DMS 273 (cell line): ENCODE measurements around the gene GTF2F1.
"Not testable (repeated sequence)": the region's sequence is repeated elsewhere in the genome, so short reads cannot be mapped to it uniquely, and the experiment has no call there.

ENCODE experiments used
- DNase-seq: peaks from one replicate; lab custom pipeline; 2025; ENCODE audit not compliant: unreplicated experiment; lab: John Stamatoyannopoulos, UW

GTF2F1 gene

GRCh38 chr19:6418562-6418932, 25.6 kb upstream of the GTF2F1 start:
- DNase-seq, result no peak

DNA sequence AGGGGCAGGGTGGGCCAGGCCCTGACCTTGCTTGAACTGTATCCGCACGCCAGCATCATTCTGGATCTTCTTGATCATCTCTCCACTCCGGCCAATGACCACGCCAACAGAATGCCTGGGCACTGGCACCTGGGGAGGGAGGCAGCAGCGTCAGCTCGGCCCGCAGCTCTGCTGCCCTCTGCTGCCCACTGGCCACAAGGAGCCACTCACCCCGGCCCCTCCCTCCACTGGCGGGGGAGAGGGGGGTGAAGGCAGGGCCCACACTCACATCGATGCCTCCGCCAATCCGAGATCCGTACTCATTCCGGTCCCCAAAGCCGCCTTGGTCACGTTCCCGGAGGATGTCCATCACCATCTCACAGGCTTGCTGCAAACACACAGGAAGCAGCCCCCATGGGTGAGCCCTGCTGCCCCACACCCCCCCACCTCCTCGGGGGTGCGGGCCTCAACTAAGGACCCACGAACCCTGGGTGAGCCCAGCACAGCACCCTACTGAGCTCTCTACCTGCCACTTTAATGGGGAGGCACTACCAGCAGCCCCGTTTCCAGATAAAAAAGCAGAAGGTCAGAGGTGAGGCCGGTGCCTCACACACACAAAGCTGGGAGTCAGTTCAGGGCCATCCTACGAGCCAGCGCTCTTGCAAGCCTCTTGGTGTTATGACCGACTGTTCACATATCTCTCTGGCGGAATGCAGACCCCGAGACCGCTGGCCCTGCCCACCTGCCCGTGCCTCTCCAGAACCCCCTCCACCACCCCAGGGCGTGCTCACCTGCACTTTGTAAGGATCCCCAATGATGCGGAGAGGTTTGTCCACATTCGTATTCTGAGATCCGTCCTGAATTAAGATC, 25.0 kb upstream of the GTF2F1 start:
- DNase-seq, result no peak

GRCh38 chr19:6416658-6417405, 23.9 kb upstream of the GTF2F1 start:
- DNase-seq, result no peak

DNA sequence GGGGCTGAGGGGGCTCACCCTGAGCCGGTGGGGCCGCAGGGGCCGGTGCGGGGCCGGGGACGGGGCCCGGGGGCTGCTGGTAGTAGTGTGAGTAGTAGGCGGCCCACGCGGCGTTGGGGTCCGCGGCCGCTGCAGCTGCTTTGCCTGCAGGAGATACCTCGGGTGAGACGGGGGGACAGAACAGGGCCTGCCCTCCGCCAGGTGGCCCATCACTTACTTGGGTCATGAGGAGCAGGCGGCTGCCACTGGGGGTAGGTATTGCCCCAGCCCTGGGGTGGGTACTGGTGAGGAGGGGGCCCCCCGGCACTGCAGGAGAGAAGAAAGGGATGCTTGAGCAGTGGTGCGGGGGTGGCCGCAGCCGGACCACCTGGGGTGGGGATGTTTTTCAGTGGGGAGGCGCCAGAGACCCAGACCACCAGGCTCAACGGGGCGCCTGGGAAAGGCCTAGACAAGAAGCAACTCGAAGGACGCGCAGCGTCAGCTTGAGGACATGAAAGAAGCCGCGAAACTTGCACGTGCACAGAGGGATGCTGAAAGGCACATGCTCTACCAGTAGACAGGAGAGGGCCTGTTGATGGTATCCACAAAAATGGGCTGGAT, 22.7 kb upstream of the GTF2F1 start:
- no peak for DNase-seq

- no peak for DNase-seq
These were observed 22.0 kb upstream of the GTF2F1 start for GRCh38 chr19:6414793-6415590.

GRCh38 chr19:6413721-6414643, 21.0 kb upstream of the GTF2F1 start:
- no peak for DNase-seq

GRCh38 chr19:6413291-6413690, 20.3 kb upstream of the GTF2F1 start:
- no peak for DNase-seq

DNA sequence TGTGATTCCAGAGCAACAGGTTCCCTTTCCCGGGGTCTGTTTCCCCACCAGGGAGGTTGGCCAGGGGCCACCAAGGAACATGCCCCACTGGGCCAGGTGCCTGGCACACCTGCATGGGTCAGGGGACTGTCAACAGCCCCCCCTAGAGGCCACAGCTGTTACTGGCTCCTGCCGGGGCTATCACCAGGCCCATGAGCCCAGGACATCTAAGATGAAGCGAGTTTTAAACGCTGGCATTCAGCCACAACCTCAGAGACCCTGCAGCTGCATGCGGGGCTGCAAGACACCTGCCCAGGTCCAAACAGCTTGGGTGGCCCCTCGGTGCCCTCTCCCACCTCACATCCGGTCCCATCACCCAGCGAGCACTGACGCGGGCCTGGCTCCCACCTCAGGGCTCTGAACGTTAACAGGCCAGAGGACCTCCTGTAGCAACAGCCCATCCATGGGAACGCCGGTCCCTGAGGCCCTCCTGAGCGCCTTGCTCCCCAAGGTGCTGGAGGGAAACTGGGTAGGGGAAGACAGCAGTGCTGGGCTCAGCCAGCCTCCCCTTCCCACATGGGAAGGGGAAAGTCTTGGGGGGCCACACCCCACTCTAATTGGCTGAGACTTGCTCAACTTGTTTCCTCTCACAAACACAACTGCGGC, 19.6 kb upstream of the GTF2F1 start:
- peak; percentile 76 for DNase-seq

DNA sequence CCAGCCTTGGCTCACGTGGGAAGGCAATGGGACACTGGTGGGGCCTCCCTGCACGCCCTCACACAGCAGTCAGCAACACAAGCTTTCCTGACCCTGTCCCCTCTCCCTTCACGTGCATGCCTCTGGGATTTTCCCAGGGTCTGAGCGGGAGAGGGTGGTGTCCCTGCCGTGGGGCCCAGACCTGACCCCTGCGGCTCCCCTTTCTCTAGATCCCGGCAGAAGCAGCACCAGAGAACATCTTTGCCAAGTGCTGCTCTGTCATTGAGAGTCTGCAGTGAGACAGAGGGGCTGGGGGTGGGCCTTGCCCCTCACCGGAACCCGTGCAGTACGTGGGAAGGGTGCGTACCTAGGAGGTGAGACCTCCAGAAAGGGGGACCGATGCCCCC, 19.1 kb upstream of the GTF2F1 start:
- peak; percentile 55 for DNase-seq

- DNase-seq, result no peak
These were observed 16.4 kb upstream of the GTF2F1 start for GRCh38 chr19:6409346-6409745.

DNA sequence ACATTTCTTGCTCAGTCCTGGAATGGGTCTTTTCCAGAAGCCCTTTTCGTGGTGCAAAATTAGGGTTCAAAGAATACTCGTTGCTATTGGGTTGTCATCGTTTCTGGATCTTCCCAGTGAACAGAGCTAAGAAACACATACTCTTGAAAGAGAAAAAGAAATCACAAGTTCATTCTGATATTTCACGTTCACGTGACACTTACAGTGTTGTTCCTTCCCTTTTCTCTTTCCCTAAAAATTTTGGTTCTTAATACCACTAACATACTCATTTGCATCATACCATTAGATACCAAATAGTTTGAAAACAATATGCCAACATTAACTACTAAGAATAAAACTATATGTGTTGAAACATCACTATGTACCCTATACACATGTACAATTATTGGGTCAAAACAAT, 13.4 kb upstream of the GTF2F1 start:
- DNase-seq, result no peak

GRCh38 chr19:6402837-6403608, 10.1 kb upstream of the GTF2F1 start:
- DNase-seq, result peak; percentile 25

DNA sequence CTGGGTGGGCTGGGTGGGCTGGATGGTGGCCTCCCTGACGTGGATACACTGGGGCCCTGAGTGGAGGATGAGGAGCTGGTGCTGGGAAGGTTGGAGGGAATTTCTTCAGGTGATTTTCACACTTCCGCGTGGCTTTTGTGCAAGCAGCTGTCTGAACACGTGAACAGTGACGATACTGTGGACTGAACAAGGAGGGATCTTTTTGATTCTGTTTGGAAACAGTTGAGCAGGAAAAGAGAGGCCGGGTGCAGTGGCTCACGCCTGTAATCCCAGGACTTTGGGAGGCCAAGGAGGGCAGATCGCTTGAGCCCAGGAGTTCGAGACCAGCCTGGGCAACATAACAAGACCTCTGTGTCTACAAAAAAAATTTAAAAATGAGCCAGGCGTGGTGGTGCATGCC, 9.1 kb upstream of the GTF2F1 start:
- DNase-seq, result no peak

DNA sequence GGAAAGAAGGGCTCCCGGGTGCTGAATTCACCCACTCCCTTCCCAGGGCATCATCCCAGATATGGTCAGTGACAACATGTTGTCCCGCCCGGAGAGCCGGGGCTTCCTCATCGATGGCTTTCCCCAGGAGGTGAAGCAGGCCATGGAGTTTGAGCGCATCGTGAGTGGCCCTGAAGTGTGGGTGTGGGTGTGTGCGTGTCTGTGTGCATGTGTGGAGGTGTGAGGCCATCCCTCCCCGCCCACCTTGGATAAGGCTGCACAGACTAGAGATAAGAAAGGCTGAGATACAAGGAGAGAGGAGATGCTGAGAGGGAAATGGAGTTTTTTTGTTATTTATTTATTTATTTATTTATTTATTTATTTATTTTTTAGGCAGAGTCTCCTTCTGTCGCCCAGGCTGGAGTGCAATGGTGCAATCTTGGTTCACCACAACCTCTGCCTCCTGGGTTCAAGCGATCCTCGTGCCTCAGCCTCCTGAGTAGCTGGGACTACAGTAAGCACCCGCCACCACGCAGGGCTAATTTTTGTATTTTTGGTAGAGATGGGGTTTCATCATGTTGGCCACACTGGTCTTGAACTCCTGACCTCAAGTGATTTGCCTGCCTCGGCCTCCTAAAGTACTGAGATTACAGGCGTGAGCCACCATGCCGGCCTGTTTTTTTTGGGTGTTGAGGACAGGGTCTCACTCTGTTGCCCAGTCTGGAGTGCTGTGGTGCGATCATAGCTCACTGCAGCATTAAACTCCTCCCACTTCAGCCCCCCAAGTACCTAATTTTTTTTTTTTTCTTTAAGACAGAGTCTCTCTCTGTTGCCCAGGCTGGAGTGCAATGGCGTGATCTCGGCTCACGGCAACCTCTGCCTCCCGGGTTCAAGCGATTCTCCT, 7.3 kb upstream of the GTF2F1 start:
- not testable (repeated sequence) for DNase-seq

DNA sequence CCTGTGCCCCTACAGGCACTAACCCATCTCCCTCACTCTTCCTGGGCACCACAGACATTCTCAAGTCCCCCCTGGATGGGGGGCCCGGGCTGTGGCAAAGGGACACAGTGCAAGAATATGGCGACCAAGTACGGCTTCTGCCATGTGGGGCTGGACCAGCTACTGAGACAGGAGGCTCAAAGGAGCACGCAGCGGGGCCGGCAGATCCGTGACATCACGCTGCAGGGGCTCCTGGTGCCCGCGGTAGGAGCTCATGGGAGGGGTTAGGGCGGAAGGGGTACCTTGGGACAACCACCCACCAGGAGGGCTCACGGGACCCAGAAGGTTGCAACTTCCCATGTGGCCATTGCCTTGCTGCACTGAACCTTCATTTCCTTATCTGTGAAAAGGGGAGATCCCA, 3.3 kb upstream of the GTF2F1 start:
- DNase-seq, result no peak

GRCh38 chr19:6394831-6395230, 1.9 kb upstream of the GTF2F1 start:
- DNase-seq, result no peak

GRCh38 chr19:6393983-6394412, 1.0 kb upstream of the GTF2F1 start:
- DNase-seq, result no peak
